Measurements from ENCODE around the gene NINL.

The NINL gene

DNA sequence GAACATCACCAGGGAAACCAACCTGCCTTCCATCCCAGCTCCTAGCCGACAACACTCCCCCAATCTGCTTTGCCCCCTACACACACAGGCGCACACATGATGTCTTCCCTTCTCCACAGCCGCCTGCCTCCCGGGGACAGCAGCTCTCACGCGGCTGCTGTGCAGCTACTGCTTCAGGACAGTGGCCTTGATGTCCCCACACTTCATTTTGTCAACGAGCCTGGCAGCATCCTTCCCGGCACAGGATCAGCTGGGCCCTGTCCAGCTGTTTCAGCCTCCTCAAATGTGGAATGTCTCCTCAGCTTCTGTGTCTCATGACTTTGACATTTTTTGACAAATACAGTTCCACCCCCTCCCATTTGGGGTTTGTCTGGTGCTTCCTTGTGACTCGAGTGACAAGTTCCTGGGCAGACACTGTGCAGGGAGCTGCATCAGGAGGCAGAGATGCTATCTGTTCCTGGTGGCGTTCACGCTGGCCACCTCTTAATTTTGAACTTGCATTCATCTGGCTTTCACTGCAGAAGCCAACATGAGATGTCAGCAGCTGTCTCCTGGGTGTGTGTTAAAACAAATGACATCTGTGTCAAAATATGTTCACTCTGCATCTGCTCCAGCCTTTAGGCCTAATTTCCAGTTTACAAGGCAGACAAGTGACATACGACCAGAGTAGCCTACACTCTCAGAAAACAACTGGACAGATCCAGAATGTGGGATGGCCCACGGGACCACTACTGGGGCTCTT, 120.7 kb downstream of the NINL start:
- in situ Hi-C loops (cut with HindIII; ENCODE audit: low sequenced_read_pairs): no loop called here
- DNase-seq (ENCODE audit: low read depth): no peak
- no peak overlapping the region for H3K4me3 ChIP-seq (ENCODE audit: low read depth, low read length)

GRCh38 chr20:25461786-25462545, 123.4 kb downstream of the NINL start:
- no peak for DNase-seq (ENCODE audit: low read depth)
- TF ChIP-seq, protein P1, sequence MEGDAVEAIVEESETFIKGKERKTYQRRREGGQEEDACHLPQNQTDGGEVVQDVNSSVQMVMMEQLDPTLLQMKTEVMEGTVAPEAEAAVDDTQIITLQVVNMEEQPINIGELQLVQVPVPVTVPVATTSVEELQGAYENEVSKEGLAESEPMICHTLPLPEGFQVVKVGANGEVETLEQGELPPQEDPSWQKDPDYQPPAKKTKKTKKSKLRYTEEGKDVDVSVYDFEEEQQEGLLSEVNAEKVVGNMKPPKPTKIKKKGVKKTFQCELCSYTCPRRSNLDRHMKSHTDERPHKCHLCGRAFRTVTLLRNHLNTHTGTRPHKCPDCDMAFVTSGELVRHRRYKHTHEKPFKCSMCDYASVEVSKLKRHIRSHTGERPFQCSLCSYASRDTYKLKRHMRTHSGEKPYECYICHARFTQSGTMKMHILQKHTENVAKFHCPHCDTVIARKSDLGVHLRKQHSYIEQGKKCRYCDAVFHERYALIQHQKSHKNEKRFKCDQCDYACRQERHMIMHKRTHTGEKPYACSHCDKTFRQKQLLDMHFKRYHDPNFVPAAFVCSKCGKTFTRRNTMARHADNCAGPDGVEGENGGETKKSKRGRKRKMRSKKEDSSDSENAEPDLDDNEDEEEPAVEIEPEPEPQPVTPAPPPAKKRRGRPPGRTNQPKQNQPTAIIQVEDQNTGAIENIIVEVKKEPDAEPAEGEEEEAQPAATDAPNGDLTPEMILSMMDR (IDR thresholded peaks at IDR 0.05; ENCODE audit: low read depth, low read length, missing control alignments): no peak
- in situ Hi-C loops (cut with HindIII; ENCODE audit: low sequenced_read_pairs): no loop called here
- H3K4me3 ChIP-seq (ENCODE audit: low read depth, low read length): no peak overlapping the region

More for the DNA sequence above, 120.7 kb downstream of the NINL start:
- TF ChIP-seq, protein P1 (IDR thresholded peaks at IDR 0.05; ENCODE audit: low read depth, low read length, missing control alignments): no peak

DNA sequence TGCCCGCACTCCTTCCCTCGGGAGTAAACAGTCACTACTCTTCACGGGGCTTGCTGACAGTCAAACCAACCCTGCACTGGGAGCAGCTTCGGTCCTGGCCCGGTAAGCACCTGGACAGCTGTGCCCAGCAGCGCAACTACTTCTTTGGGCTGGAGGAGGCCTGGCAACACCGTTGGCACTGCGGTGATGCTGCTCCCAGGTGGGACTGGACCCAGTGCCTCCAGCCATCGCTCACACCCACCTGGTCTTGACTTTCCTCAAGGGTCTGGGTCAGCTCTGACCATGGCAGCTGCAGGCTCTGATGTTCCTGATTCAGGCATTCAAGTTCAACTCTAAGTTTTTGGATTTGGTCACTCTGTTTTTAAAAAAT, 124.1 kb downstream of the NINL start:
- no peak overlapping the region for H3K4me3 ChIP-seq (ENCODE audit: low read depth, low read length)
- no peak for DNase-seq (ENCODE audit: low read depth)
- in situ Hi-C loops (cut with HindIII; ENCODE audit: low sequenced_read_pairs): no loop called here
- TF ChIP-seq, protein P1 (IDR thresholded peaks at IDR 0.05; ENCODE audit: low read depth, low read length, missing control alignments): no peak

- in situ Hi-C loops (cut with HindIII; ENCODE audit: low sequenced_read_pairs): no loop called here
- H3K4me3 ChIP-seq (ENCODE audit: low read depth, low read length): no peak overlapping the region
- DNase-seq (ENCODE audit: low read depth): no peak
- TF ChIP-seq, protein P1 (IDR thresholded peaks at IDR 0.05; ENCODE audit: low read depth, low read length, missing control alignments): no peak
These were observed 124.6 kb downstream of the NINL start for GRCh38 chr20:25460566-25461280.

GRCh38 chr20:25459916-25460535, 125.3 kb downstream of the NINL start:
- in situ Hi-C loops (cut with HindIII; ENCODE audit: low sequenced_read_pairs): no loop called here
- H3K4me3 ChIP-seq (ENCODE audit: low read depth, low read length): no peak overlapping the region
- TF ChIP-seq, protein P1 (IDR thresholded peaks at IDR 0.05; ENCODE audit: low read depth, low read length, missing control alignments): no peak
- DNase-seq (ENCODE audit: low read depth): no peak
